Measurements from ENCODE around the gene C1orf198. TPM values are rescaled to one million over a fixed set of nuclear protein-coding genes. Genes with fewer than 3 reads are reported as not detected.

Gene C1orf198
- polyA plus RNA-seq, 1 experiment = 52.7 TPM

DNA sequence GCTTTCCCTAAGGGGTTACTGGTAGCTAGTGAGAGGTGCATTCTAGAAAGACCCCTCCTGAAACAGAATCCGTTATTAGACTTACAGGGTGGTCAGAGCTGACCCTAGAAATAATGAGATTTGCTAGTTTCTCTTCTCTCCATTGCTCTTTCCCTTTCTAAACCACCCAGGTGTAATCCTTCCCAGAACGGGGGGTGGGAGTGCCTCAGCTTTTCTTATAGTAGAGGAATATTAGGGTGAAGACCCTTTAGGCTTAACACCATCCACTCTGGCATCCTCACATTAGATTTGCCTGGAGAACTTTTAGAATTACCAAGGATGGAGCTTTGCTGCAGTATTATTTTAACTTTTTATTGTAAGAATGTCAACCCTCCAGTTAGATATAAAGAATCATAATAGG is 71.7 kb downstream of the C1orf198 start:
- Histone ChIP-seq H3K4me3 (ENCODE audit: low read depth, low read length) (no peak overlapping the region), H3K27ac (ENCODE audit: low read depth, low read length) (no peak overlapping the region), H3K9me3 (ENCODE audit: control insufficient read depth, insufficient read depth, low read length) (no peaks in the 10 kb centered on the region; the same call in 1 of the 2 replicates), H3K27me3 (ENCODE audit: control insufficient read depth, insufficient read depth, low read length) (peaks cover 4% of the 10 kb centered on the region)
- CTCF ChIA-PET = interaction anchor here (0.9 to 6.7 kb wide), 15 partner anchors 9 to 415 kb away, joined by 3 to 140 read pairs (median 5); partner anchors contain the start of gene COG2
- TF ChIP-seq, protein P1, sequence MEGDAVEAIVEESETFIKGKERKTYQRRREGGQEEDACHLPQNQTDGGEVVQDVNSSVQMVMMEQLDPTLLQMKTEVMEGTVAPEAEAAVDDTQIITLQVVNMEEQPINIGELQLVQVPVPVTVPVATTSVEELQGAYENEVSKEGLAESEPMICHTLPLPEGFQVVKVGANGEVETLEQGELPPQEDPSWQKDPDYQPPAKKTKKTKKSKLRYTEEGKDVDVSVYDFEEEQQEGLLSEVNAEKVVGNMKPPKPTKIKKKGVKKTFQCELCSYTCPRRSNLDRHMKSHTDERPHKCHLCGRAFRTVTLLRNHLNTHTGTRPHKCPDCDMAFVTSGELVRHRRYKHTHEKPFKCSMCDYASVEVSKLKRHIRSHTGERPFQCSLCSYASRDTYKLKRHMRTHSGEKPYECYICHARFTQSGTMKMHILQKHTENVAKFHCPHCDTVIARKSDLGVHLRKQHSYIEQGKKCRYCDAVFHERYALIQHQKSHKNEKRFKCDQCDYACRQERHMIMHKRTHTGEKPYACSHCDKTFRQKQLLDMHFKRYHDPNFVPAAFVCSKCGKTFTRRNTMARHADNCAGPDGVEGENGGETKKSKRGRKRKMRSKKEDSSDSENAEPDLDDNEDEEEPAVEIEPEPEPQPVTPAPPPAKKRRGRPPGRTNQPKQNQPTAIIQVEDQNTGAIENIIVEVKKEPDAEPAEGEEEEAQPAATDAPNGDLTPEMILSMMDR (IDR thresholded peaks at IDR 0.05; ENCODE audit: low read depth, low read length) = no peak
- no peak for DNase-seq (ENCODE audit: low read depth, low spot score)
- POLR2A ChIA-PET = no interaction called here

DNA sequence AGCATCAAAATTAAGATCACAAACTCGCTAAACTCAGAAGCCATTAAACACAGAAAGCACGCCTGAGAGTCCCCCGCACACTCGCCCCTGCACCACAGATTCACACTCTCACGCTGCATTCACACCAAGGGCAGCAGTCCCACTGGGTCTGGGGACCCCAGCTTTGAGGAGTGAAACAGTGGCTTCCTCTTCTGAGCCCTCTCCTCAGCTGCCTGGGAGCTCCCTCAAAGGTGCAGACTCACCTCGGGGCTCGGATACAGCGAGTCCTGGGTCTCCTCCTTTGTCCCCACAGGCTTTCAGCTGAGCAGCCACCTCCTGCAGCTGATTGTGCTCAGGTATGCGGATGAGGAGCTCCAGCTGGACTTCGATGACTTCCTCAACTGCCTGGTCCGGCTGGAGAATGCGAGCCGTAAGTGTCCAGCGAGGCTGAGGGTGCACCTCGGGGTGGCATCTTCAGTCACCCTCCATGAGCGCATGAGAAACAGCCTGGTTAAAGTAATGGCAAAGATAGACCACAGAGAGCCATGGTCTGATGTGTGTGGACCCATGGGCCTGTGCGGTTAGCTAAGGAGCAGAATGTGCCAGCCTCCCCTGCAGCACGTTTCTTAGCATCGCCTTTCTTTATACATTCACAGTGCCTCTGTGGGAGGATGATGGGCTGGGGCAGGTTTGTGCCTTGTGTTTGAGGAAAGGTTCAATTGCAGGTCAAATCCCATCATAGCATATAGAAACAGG is 73.3 kb downstream of the C1orf198 start:
- H3K27me3 ChIP-seq (ENCODE audit: control insufficient read depth, insufficient read depth, low read length) = no peaks in the 10 kb centered on the region
- no peak overlapping the region for H3K4me3 ChIP-seq (ENCODE audit: low read depth, low read length)
- ChIA-PET CTCF (interaction anchor here (6.7 kb wide), 1 partner anchor 121 kb away, joined by 140 read pairs; no protein-coding TSS in a partner anchor), POLR2A (no interaction called here)
- H3K27ac ChIP-seq (ENCODE audit: low read depth, low read length) = no peak overlapping the region
- no peak for DNase-seq (ENCODE audit: low read depth, low spot score)
- TF ChIP-seq, protein P1 (IDR thresholded peaks at IDR 0.05; ENCODE audit: low read depth, low read length) = no peak
- H3K9me3 ChIP-seq (ENCODE audit: control insufficient read depth, insufficient read depth, low read length) = no peaks in the 10 kb centered on the region; the same call in 1 of the 2 replicates

DNA sequence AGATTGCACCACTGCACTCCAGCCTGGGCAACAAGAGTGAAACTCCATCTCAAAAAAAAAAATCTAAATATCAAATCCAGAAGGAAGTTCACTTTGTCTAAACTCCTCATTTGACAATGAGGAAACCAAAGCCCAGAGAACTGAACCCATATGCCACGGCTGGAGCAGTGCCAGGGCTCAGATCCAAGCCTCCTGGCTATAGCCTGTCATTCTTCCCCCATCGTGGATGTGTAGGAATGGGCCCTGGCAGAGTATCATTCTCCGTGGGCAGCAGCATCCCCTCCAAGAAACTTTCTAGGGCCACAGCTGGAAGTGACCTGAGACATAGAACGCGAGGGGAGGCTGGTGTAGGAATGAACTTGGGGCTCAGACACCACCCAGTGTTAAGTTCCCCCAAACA is 73.9 kb downstream of the C1orf198 start:
- Histone ChIP-seq H3K27me3 (ENCODE audit: control insufficient read depth, insufficient read depth, low read length) (no peaks in the 10 kb centered on the region), H3K9me3 (ENCODE audit: control insufficient read depth, insufficient read depth, low read length) (no peaks in the 10 kb centered on the region; the same call in 1 of the 2 replicates), H3K4me3 (ENCODE audit: low read depth, low read length) (no peak overlapping the region), H3K27ac (ENCODE audit: low read depth, low read length) (no peak overlapping the region)
- POLR2A ChIA-PET = no interaction called here
- TF ChIP-seq, protein P1 (IDR thresholded peaks at IDR 0.05; ENCODE audit: low read depth, low read length) = no peak
- CTCF ChIA-PET = interaction anchor here (1.0 to 6.7 kb wide), 2 partner anchors 122 to 151 kb away, joined by 3 to 140 read pairs; no protein-coding TSS in a partner anchor
- DNase-seq (ENCODE audit: low read depth, low spot score) = no peak

DNA sequence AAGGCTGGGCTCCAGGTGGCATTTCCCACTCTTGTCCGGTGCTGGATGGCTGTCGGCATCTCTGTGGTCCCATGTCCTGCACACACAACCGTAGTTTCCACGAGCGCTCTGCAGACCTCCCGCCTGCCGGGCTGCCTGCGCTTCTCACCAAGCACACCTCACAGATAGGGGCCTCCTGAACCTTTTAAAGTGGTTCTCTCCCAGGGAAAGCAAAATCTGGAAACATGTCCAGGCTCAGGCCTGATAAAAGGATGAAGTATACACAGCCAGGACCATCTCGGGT is 74.9 kb downstream of the C1orf198 start:
- Histone ChIP-seq H3K9me3 (ENCODE audit: control insufficient read depth, insufficient read depth, low read length) (no peaks in the 10 kb centered on the region; the same call in 1 of the 2 replicates), H3K27ac (ENCODE audit: low read depth, low read length) (no peak overlapping the region), H3K4me3 (ENCODE audit: low read depth, low read length) (no peak overlapping the region), H3K27me3 (ENCODE audit: control insufficient read depth, insufficient read depth, low read length) (no peaks in the 10 kb centered on the region)
- ChIA-PET POLR2A (no interaction called here), CTCF (interaction anchor here (1.1 kb wide), 1 partner anchor 152 kb away, joined by 3 read pairs; no protein-coding TSS in a partner anchor)
- TF ChIP-seq, protein P1 (IDR thresholded peaks at IDR 0.05; ENCODE audit: low read depth, low read length) = no peak
- DNase-seq (ENCODE audit: low read depth, low spot score) = no peak

DNA sequence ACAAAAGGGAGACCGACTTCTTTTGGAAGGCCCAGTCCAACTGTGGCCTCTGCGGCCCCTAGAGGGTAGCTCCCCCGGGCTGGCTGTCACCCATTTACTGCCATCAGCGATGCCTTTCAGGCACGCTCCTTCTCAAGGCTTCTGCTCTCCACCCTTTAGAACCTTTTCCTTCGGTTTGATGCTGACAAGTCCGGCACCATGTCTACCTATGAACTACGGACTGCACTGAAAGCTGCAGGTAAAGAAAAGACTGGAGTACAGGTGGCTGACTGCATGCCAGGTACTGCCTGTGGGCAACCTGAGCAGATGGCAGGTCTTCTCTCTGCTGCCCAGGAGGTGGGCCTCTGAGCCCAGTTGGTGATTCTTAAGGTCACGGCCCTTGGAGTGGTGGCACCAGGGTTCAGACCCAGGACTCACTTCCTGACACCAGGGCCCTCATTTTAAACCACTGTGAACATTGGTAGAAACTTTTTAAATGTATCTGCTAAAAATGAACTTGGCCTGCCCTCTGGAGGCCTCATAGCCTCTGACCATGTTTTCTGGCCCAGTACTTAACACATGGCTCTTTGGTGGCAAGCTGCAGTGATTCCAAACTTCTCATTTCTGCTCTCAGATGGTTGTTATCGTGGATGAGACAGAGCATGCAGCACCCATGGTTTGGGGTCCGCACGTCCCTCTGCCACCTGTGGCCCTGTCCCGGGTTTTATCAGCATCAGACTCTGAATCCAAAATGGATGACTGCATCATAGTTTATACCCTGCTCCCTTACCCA is 75.4 kb downstream of the C1orf198 start:
- Histone ChIP-seq H3K27ac (ENCODE audit: low read depth, low read length) (no peak overlapping the region), H3K9me3 (ENCODE audit: control insufficient read depth, insufficient read depth, low read length) (no peaks in the 10 kb centered on the region; the same call in 1 of the 2 replicates), H3K4me3 (ENCODE audit: low read depth, low read length) (no peak overlapping the region), H3K27me3 (ENCODE audit: control insufficient read depth, insufficient read depth, low read length) (no peaks in the 10 kb centered on the region)
- DNase-seq (ENCODE audit: low read depth, low spot score) = no peak
- CTCF ChIA-PET = interaction anchor here (0.9 to 1.1 kb wide), 2 partner anchors 20 to 151 kb away, joined by 3 read pairs; no protein-coding TSS in a partner anchor
- TF ChIP-seq, protein P1 (IDR thresholded peaks at IDR 0.05; ENCODE audit: low read depth, low read length) = peak; percentile 33; the same call in 1 of the 2 replicates
- POLR2A ChIA-PET = no interaction called here
